Measurements from ENCODE around the gene USH1G. TPM values are rescaled to one million over a fixed set of nuclear protein-coding genes. Genes with fewer than 3 reads are reported as not detected.

The USH1G gene
- total and polyA plus RNA-seq, 2 of the 13 experiments (the other 11 are each of a cell fraction or from before 2014, with no cell fraction given), result 0.04 TPM; not detected in 1

GRCh38 chr17:74873037-74873873 is 49.8 kb downstream of the USH1G start (continued):
- TF ChIP-seq KDM5A (IDR thresholded peaks at IDR 0.05; ENCODE audit: borderline replicate concordance, low read length) (peak; percentile 96), E2F5 (CRISPR knock-in tag; conservative IDR thresholded peaks at IDR 0.05) (peak; percentile 97), HOXA7 (CRISPR knock-in tag; IDR thresholded peaks at IDR 0.05) (no peak), LCORL (IDR thresholded peaks at IDR 0.05) (no peak), LCORL (CRISPR knock-in tag; IDR thresholded peaks at IDR 0.05) (no peak; the same call in 1 of the 2 replicates), ZBTB21 (CRISPR knock-in tag; IDR thresholded peaks at IDR 0.05) (no peak), POGK (CRISPR knock-in tag; conservative IDR thresholded peaks at IDR 0.05) (no peak), ZNF234 (CRISPR knock-in tag; conservative IDR thresholded peaks at IDR 0.05) (no peak), EEA1 (CRISPR knock-in tag; IDR thresholded peaks at IDR 0.05; ENCODE audit: borderline replicate concordance) (no peak; the same call in 1 of the 2 replicates), JDP2 (CRISPR knock-in tag; IDR thresholded peaks at IDR 0.05; ENCODE audit: borderline replicate concordance) (no peak), ZNF547 (CRISPR knock-in tag; IDR thresholded peaks at IDR 0.05) (no peak), TGIF2 (CRISPR knock-in tag; IDR thresholded peaks at IDR 0.05) (peak; percentile 69; the same call in 1 of the 2 replicates), EZH2 (conservative IDR thresholded peaks at IDR 0.05; ENCODE audit: low read depth, low read length) (no peak), MED8 (CRISPR knock-in tag; IDR thresholded peaks at IDR 0.05; ENCODE audit: insufficient replicate concordance) (no peak), RAD21 (CRISPR knock-in tag; IDR thresholded peaks at IDR 0.05) (no peak; the same call in 1 of the 2 replicates), TCF7L2 (IDR thresholded peaks at IDR 0.05; ENCODE audit: low read depth, low read length) (no peak), HDAC1 (CRISPR knock-in tag; IDR thresholded peaks at IDR 0.05) (peak; percentile 67), TP53 (CRISPR knock-in tag; conservative IDR thresholded peaks at IDR 0.05) (no peak; the same call in 1 of the 2 replicates), GLI4 (CRISPR knock-in tag; IDR thresholded peaks at IDR 0.05; ENCODE audit: borderline replicate concordance) (no peak), ZMAT3 (CRISPR knock-in tag; conservative IDR thresholded peaks at IDR 0.05) (peak; percentile 82), BCL6 (CRISPR knock-in tag; IDR thresholded peaks at IDR 0.05) (0 out of 2 replicates have a peak, but pooled peaks have one; percentile 35), MLLT10 (CRISPR knock-in tag; IDR thresholded peaks at IDR 0.05) (no peak), ZBTB49 (CRISPR knock-in tag; IDR thresholded peaks at IDR 0.05; ENCODE audit: borderline replicate concordance) (no peak), TRIM22 (IDR thresholded peaks at IDR 0.05) (no peak), ZNF253 (CRISPR knock-in tag; IDR thresholded peaks at IDR 0.05; ENCODE audit: borderline replicate concordance) (no peak)

Data from HepG2 (cell line).